Measurements from ENCODE around the gene EPHB1. TPM values are rescaled to one million over a fixed set of nuclear protein-coding genes. Genes with fewer than 3 reads are reported as not detected.

Gene EPHB1
- total RNA-seq, 1 donor from 2014 or later = 1.6 TPM

DNA sequence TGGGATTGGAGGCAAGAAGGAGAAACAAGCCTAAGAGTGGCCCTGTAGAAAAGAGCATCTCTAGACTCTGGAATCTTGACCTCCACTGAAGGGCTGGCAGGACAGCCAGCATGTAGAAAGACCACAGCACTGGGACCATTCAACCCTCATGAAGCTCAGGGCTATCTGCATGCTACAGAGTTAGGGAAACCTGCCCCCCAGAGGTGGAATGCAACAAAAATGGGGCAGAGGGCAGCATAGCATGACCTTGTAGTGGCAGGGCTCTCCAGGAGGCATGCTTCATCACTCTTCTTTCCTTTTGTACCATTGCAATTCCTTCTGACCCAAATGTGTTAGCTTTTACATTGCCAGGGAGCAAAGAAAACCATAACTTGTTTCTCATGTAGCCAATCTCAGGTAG lies 445.4 kb downstream of the EPHB1 start:
- no peaks in the 10 kb centered on the region for H3K4me1 ChIP-seq
- H3K36me3 ChIP-seq = no peaks in the 10 kb centered on the region
- H3K9me3 ChIP-seq = no peaks in the 10 kb centered on the region
- TF ChIP-seq, protein P1, sequence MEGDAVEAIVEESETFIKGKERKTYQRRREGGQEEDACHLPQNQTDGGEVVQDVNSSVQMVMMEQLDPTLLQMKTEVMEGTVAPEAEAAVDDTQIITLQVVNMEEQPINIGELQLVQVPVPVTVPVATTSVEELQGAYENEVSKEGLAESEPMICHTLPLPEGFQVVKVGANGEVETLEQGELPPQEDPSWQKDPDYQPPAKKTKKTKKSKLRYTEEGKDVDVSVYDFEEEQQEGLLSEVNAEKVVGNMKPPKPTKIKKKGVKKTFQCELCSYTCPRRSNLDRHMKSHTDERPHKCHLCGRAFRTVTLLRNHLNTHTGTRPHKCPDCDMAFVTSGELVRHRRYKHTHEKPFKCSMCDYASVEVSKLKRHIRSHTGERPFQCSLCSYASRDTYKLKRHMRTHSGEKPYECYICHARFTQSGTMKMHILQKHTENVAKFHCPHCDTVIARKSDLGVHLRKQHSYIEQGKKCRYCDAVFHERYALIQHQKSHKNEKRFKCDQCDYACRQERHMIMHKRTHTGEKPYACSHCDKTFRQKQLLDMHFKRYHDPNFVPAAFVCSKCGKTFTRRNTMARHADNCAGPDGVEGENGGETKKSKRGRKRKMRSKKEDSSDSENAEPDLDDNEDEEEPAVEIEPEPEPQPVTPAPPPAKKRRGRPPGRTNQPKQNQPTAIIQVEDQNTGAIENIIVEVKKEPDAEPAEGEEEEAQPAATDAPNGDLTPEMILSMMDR (IDR thresholded peaks at IDR 0.05) = no peak
- no peaks in the 10 kb centered on the region for H3K27me3 ChIP-seq
- no peak overlapping the region for H3K4me3 ChIP-seq
- ATAC-seq (no peak), DNase-seq (no peak)
- intact Hi-C loops (cut with DNase I) = no loop called here
- no peak overlapping the region for H3K27ac ChIP-seq

GRCh38 chr3:135242285-135242684 lies 447.2 kb downstream of the EPHB1 start:
- Histone ChIP-seq H3K27me3 (no peaks in the 10 kb centered on the region), H3K36me3 (no peaks in the 10 kb centered on the region), H3K4me1 (no peaks in the 10 kb centered on the region), H3K9me3 (no peaks in the 10 kb centered on the region), H3K4me3 (no peak overlapping the region), H3K27ac (no peak overlapping the region)
- ATAC-seq (no peak), DNase-seq (no peak)
- intact Hi-C loops (cut with DNase I) = no loop called here
- TF ChIP-seq, protein P1 (IDR thresholded peaks at IDR 0.05) = no peak

GRCh38 chr3:135243616-135244015 lies 448.6 kb downstream of the EPHB1 start:
- no peak for ATAC-seq
- Histone ChIP-seq H3K27me3 (no peaks in the 10 kb centered on the region), H3K4me3 (no peak overlapping the region), H3K9me3 (no peaks in the 10 kb centered on the region), H3K36me3 (no peaks in the 10 kb centered on the region), H3K27ac (no peak overlapping the region), H3K4me1 (no peaks in the 10 kb centered on the region)
- no peak for DNase-seq
- intact Hi-C loops (cut with DNase I) = no loop called here
- TF ChIP-seq, protein P1 (IDR thresholded peaks at IDR 0.05) = no peak

DNA sequence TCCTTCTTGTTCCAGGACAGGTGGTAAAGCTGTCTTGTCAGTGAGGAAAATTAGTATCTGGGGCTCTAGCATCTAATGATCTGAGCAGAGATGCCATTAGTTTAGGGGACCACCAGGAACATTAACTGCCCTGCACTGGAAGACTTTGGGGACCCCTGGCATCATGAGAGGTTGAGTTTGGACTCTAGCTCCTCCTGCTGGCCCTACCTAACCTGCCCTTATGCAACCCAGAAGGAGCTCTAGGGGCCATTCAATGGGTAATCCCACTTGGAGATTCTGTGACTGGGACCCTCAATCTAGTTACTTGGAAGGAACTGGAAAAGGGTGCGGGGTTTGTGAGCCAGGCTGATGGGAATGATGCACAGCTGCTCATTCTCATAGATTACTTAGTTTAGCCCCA lies 451.0 kb downstream of the EPHB1 start:
- intact Hi-C loops (cut with DNase I) = no loop called here
- DNase-seq = no peak
- Histone ChIP-seq H3K9me3 (no peaks in the 10 kb centered on the region), H3K4me1 (no peaks in the 10 kb centered on the region), H3K27me3 (no peaks in the 10 kb centered on the region), H3K4me3 (no peak overlapping the region), H3K36me3 (no peaks in the 10 kb centered on the region), H3K27ac (no peak overlapping the region)
- no peak for ATAC-seq
- TF ChIP-seq, protein P1 (IDR thresholded peaks at IDR 0.05) = peak; percentile 16

GRCh38 chr3:135248213-135248612 lies 453.2 kb downstream of the EPHB1 start:
- Histone ChIP-seq H3K27me3 (no peaks in the 10 kb centered on the region), H3K9me3 (no peaks in the 10 kb centered on the region), H3K27ac (no peak overlapping the region), H3K4me1 (no peaks in the 10 kb centered on the region), H3K4me3 (no peak overlapping the region), H3K36me3 (no peaks in the 10 kb centered on the region)
- DNase-seq = no peak
- TF ChIP-seq, protein P1 (IDR thresholded peaks at IDR 0.05) = no peak
- ATAC-seq = no peak
- intact Hi-C loops (cut with DNase I) = no loop called here

GRCh38 chr3:135249186-135249585 lies 454.1 kb downstream of the EPHB1 start:
- intact Hi-C loops (cut with DNase I) = no loop called here
- DNase-seq (no peak), ATAC-seq (no peak)
- no peak overlapping the region for H3K27ac ChIP-seq
- H3K9me3 ChIP-seq = no peaks in the 10 kb centered on the region
- no peak overlapping the region for H3K4me3 ChIP-seq
- no peaks in the 10 kb centered on the region for H3K4me1 ChIP-seq
- TF ChIP-seq, protein P1 (IDR thresholded peaks at IDR 0.05) = no peak
- no peaks in the 10 kb centered on the region for H3K27me3 ChIP-seq
- no peaks in the 10 kb centered on the region for H3K36me3 ChIP-seq

All from upper lobe of right lung (tissue), 1 donor.